Measurements from ENCODE around the gene PALD1.

PALD1 gene

DNA sequence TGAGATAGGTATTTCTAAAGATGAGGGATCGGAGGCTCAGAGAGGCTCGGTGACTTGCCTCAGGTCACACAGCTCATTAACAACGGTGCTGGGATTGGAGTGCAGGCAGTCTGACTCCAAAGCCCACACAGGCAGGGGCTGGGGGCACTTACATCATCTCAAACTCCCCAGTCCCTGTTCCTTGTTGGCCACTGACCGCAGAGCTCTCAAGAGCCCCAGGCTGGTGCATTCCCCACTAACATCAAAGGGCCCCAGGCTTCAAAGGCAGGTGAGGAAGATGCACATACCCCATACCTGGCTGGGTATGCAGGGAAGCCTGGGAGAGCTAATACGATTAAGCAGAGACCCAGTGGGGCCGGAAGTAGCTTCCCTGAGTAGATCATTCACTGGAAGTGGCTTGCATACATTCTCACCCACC lies 23.3 kb upstream of the PALD1 start:
- in situ Hi-C loops (cut with HindIII; ENCODE audit: low pct_ligation_motif_present, low pct_unique_long_range_greater_than_20kb, low sequenced_read_pairs), result no loop called here
- DNase-seq, result no peak

DNA sequence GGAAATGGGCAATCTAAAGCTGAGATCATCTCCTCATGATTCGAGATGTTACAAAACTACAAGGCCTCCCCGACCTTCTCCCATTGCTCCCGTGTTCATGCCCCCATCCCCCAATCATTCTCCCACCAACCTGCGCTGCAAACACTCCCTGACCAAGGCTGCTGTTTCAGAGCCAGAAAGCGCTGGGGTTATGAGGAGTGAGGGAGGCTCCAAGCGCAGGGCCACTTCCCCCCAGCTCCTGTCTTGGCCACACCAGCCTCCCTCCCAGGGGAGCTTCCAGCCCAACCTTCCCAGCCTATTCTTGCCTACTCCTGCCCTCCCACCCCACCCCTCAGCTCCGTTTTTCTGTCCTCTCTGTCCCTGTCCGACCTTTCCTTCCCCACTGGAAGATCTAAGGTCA lies 22.4 kb upstream of the PALD1 start:
- no peak for DNase-seq
- in situ Hi-C loops (cut with HindIII; ENCODE audit: low pct_ligation_motif_present, low pct_unique_long_range_greater_than_20kb, low sequenced_read_pairs), result no loop called here

DNA sequence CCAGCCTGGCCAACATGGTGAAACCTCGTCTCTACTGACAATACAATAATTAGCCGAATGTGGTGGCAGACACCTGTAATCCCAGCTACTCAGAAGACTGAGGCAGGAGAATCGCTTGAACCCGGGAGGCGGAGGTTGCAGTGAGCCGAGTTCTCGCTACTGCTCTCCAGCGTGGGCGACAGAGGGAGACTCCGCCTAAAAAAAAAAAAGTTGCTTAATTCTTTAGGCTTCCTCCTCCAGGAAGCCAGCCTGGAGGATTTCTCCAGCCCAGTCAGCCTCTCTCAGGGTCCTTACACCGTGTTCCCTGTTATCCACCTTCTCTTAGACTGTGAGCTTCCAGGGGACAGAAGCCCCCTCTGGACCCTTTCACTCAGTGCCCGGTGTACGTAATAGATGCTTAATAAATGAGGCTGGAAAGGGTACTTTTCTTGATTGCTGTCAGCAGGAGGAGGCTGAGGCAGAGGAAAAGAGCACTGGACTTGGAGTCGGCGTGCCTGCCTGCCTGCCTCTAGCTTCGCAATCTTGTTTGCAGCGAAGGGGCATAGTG lies 20.7 kb upstream of the PALD1 start:
- no peak for DNase-seq
- in situ Hi-C loops (cut with HindIII; ENCODE audit: low pct_ligation_motif_present, low pct_unique_long_range_greater_than_20kb, low sequenced_read_pairs), result no loop called here

DNA sequence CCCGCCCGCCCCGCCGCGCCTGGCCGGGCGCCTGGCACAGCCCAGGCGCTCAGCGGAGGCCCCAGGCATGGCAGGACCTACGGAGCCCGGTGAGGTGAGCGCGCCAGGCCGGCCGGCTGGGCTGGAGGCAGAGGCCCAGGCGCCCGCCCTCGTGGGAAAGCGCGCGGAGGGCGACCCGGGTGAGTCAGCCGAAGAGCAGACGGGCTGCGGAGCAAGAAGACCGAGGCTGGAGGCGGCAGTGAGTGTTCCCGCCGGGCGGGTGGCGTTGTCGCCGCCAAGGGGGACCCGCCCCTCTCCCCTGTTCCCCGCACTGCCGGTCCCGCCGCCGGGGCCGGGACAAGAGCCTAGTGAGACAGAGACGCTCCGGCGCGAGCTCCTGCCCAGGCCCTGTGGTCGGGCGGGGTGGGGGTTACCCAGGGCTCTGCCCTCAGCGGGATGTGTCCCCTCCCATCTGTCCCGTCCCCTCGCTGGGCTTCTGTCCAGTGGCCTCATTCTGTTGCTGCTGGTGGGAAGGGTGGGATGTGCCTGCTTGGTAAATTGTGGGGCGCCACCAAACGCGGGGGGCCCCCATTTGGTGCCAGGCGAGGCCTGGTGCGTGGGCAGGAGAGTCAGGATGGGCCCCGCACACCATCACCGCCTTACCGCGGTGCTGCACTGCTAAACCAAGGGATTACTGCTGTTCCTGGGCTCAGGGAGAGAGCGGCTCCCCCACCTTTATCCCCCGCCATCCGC lies 20.1 kb upstream of the PALD1 start:
- peak; percentile 75 for DNase-seq
- in situ Hi-C loops (cut with HindIII; ENCODE audit: low pct_ligation_motif_present, low pct_unique_long_range_greater_than_20kb, low sequenced_read_pairs), result no loop called here

DNA sequence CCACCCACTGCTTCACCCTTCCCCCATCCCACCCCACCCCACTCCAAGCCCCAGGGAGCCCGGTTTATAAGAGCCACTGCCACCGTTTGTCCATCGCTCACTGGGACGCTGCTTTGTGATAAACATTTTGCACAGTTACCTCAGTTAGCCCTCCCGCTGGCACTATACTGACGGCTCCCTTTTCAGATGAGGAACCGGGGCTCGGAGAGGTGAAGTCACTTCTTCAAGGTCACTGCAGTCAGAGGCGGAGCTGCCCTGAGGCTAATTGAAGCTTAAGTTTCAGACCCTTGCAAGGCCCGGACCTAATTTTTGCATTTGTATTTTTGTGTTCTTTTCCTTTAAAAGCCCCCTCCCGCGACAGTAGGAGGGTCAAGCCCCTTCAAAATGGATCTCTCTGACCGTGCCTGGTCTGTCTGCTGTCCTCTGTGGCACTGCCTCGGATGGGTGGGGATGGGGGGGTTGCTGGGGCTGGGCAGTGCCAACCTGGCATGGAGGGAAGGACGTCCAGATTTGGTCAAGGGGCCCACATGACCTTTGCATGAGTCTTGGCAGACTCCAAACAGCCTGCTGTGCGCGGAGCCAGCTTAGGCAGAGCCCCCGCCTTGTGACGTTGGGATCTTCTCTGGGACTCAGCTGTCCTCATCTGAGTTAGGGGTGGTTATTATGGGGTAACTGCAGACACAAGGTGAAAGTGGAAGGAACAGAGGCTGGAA lies 19.4 kb upstream of the PALD1 start:
- DNase-seq, result no peak
- in situ Hi-C loops (cut with HindIII; ENCODE audit: low pct_ligation_motif_present, low pct_unique_long_range_greater_than_20kb, low sequenced_read_pairs), result no loop called here

DNA sequence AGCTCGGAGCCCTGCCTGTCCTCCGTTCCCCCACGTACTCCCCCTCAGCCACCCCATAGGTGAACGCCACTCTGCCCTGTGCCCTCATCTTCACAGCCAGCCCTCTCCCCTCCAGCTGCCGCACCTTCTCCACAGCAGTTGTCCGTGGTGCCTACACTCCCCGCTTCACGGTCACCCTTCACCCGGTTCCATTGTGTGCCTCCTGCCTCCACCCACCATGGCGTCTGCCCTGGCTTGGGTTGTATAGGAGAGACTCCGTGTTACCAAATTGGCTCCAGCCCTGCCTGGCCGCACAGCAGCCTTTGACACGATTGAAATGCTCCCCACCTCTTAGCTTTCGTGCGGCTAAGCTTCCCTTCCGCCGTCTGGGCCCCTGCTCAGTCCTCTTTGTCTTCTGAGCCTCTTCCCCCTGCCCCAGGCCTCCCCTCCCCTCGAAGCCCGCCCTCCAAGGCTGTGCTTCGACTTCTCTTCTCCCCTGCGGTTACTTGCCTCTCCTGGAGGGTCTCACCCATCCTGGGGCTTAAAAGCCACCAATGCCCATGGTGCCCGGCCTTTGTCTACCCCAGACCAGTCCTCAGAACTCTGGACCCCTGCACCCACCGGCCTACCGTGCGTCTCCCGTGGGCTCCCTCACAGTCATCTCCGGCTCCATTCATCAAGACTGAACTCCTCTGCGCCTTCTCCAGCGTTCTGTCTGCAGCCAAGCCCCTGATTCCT lies 18.6 kb upstream of the PALD1 start:
- DNase-seq, result no peak
- in situ Hi-C loops (cut with HindIII; ENCODE audit: low pct_ligation_motif_present, low pct_unique_long_range_greater_than_20kb, low sequenced_read_pairs), result no loop called here

DNA sequence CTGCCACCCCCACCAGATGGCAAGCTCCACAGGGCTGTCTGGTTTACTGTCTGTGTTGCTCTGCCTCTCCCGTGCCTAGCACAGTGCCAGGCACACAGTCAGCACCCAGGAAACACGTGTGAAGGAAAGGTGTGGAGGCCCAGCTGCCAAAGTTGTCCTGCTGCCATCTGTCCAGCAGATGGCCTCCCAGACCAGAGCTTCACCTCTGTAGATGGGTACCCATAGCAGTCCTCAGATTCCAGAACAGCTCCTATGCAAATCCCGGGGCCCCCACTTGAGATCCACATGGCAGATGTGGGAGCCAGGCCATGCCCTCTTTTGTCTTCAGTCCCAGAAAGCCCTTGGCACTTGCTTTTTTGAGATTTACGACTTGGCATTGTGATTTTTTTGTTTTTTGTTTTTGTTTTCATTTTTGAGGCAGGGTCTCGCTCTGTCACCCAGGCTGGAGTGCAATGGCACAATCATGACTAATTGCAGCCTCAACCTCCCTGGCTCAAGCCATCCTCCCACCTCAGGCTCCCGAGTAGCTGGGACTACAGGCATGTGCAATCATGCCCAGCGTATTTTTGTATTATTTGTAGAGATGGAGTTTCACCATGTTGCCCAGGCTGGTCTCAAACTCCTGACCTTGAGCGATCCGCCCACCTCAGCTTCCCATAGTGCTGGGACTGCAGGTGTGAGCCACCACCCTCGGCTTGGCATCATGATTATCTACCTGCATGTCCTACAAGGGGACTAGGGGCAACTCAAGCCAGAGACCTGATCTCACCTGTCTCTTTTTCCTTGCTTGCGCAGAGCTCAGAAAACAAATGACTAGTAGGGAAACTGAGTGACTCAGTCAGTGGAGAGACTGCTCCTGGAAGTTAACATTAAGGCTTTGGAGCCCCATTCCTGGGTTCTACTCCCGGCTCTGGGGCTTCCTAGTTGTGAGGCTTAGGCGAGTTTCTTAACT lies 16.9 kb upstream of the PALD1 start:
- in situ Hi-C loops (cut with HindIII; ENCODE audit: low pct_ligation_motif_present, low pct_unique_long_range_greater_than_20kb, low sequenced_read_pairs), result no loop called here
- peak; percentile 61 for DNase-seq

DNA sequence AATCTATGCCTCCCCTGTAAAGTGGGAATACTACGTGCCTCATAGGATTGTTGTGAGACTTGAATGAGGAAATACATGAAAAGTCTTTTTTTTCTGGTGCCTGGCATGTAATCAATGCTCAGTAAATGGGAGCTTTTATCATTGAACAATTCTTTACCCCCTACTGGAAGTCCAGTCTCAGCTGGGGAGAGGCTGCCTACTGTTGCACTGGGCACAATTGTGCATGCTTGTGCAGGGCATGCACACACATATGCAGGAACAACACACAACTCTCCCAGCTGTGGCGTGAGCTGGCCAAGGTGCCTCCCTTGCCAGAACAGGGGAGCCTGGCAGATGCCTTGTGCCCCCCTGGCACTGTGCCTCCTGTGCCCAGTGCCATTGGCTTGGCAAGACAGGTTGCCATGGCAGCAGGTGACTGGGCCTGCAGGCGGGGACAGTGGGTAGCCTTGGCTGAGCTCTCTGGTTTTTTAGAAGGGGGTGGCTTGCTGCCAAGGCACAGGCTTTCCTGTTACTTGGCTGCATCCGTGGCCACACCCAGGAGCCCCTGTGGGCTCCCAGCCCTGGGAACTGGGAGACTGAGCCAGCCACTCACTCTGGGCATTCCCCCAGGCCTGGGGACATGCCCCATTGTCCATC lies 16.1 kb upstream of the PALD1 start:
- peak; percentile 30 for DNase-seq
- in situ Hi-C loops (cut with HindIII; ENCODE audit: low pct_ligation_motif_present, low pct_unique_long_range_greater_than_20kb, low sequenced_read_pairs), result no loop called here

DNA sequence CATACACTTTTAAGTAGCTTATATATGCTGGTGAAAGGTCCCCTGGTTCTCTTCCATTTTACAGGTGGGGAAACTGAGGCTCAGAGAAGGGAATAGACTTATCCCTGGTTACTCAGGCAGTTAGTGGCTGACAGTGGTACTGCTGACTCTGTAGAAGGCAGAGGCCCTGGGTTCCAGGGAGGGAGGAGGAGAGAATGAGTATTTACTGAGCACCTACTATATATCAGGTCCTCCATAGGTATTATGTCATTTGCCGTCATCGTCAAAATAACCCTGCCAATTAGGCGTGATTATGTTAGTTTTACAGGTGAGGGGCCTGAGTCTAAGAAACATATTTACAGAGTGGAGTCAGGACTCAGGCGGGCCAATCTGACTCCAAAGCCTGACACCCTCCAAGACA lies 13.3 kb upstream of the PALD1 start:
- in situ Hi-C loops (cut with HindIII; ENCODE audit: low pct_ligation_motif_present, low pct_unique_long_range_greater_than_20kb, low sequenced_read_pairs), result no loop called here
- no peak for DNase-seq

DNA sequence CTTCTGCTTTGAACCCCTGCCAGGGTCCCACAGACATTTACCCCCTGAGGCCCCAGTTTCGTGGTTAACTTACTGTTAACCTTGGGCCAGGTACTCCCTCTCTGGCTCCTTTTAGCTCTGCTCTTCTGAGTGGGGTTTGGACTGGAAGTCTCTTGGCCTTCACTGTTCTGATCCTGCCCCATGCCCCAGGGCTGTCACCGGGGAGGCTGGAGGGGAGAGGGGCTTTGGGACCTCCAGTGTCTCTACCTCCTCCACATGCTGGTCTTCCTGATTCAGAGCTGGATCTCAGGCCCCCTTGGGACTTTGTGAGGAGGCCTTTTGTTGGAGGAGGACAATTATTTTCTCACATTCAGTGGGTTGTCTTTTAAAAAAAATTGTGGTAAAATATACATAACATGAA lies 12.7 kb upstream of the PALD1 start:
- no peak for DNase-seq
- in situ Hi-C loops (cut with HindIII; ENCODE audit: low pct_ligation_motif_present, low pct_unique_long_range_greater_than_20kb, low sequenced_read_pairs), result no loop called here

DNA sequence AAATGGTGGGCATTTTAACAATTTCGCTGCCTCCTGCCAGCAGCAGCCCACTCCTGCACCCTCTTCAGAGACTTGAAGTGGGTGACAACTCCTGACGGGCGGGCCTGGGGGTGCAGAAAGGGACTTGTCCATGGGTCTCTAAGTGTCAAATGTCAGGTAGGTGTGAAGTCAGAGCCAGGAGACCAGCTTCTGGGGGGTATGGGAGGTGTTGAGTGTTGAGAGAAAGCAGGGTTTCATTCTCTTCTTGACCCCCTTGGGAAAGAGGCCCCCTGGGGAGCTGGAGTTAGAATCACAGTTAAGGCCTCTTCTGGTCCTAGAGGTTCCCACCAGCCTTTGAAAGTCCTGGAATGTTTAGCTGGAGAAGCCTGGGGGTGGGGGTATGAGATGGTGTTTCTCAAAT lies 11.6 kb upstream of the PALD1 start:
- DNase-seq, result no peak
- in situ Hi-C loops (cut with HindIII; ENCODE audit: low pct_ligation_motif_present, low pct_unique_long_range_greater_than_20kb, low sequenced_read_pairs), result no loop called here

DNA sequence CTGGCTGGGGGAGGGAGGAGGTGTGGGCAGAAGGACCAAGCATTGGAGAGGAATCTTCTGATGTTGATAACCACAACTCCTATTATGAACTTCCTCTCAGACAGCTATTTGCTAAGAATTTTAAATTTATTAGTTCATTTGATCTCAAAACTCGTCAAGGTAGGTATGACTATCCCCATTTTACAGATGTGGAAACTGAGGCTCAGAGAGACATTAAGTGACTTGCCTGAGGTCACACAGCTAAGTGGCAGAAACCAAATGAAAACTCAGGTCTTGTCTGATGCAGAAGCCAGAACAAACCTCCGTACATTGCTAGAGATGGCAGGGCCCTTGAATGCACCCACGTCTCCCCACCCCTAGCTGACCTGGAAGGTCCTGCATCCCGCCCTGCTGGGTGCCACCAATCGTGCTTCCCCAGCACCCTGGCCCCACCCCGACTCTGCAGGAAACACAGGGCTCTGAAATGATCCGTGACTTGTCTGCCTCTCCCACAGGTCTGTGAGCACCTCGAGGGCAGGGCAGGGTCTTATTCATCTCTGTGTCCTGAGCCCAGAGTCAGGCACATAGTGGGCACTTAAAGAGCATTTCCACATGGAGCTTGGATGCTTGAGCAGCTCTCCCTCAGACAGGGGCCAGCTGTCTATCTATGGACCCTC lies 5.6 kb upstream of the PALD1 start:
- no peak for DNase-seq
- in situ Hi-C loops (cut with HindIII; ENCODE audit: low pct_ligation_motif_present, low pct_unique_long_range_greater_than_20kb, low sequenced_read_pairs), result no loop called here

DNA sequence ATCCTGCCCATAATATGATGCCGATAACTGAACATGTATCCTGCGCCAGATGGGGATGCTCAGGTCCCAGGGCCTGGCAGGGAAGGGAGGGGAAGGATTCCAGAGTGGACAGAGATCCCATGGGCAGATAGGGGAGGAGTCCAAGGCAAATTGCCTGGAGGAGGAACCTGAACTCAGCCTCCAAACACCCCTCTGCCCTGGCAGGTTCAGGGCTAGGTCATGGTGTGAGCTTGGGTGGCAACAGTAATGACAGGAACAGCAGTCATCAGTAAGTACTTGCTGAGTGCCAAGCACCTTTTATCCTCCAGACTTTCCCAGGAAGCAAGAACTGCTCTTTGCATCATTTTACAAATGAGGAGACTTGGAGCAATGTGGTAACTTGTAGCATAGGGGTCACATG lies 3.8 kb upstream of the PALD1 start:
- no peak for DNase-seq
- in situ Hi-C loops (cut with HindIII; ENCODE audit: low pct_ligation_motif_present, low pct_unique_long_range_greater_than_20kb, low sequenced_read_pairs), result no loop called here

DNA sequence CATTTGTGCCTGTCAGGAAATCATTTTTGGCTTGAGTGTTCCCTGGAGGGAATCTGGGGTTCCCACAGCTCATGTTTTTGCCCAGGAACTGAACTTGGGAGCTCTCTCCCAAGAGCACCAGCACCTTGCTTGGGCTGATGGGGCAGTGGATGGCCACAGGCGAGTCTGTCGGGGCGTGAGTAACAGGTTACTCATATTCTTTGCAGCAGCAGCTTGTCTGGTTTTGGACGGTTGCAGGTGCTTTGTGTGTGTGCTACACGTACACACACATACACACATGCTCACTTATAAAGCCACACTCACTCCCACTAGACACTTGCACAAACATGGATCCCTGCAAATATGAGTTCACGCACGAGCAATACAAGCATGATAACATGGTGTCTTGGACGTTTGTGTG lies 2.9 kb upstream of the PALD1 start:
- in situ Hi-C loops (cut with HindIII; ENCODE audit: low pct_ligation_motif_present, low pct_unique_long_range_greater_than_20kb, low sequenced_read_pairs), result no loop called here
- DNase-seq, result peak; percentile 17

DNA sequence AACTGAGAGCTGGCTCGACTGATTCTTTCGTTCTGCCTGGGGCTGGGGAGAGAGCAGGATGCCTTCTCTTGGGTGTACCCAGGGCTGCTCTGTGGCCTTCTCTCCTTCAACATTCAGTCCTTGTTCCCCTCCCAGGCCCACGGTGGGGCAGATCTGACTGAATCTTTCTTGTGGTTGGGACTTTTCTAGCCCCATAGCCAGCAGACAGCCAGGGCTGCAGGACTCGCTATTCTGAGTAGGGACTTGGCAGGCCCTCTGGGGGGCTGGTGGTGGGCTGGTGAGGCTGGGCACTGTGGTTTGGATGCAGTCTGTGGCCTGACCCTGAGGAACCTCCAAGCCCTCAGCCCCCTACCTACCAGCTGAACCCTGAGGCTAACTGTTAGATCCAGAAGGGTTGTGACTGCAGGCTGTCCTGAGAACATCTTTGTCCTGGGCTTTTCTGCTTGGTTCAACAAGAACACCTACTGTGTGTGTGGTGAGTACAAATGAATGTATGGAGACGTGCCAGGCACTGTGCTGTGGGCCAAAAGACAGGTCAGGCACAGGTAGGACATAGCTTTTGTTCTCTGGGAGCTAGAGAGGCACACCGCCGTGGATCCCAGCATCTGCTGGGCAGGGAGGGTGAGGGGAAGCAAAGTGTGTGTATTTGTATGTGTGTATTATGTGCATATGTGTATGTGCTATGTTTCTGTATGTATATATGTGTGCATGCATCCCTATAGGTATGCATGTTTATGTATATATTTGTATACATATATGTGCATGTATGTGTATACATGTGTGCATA lies 2.1 kb upstream of the PALD1 start:
- DNase-seq, result no peak
- in situ Hi-C loops (cut with HindIII; ENCODE audit: low pct_ligation_motif_present, low pct_unique_long_range_greater_than_20kb, low sequenced_read_pairs), result no loop called here

DNA sequence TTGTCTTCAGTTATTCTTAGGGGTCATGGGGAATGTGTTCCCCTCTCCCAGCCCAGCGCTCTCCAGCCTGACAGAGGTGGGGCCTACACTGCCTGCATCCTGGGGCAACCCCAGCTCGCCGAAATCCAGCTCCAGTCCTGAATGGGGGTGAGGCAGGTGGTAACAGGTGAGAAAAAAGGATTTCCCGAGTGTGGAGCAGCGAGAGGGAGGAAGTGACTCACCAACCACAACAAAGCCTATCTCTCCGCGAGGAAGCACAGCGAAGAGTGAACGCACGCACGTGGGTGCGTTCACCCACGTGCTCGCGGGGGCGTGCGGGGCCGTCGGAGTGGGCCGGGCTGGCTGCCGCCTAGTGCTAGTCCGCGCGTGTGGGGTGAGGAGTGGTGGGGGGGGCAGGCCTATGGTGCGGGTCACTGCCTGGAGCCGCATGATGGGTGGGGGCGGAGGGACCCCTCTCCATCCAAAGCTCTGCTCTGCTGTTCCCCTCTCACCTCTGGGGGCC lies 855 bp upstream of the PALD1 start:
- in situ Hi-C loops (cut with HindIII; ENCODE audit: low pct_ligation_motif_present, low pct_unique_long_range_greater_than_20kb, low sequenced_read_pairs), result no loop called here
- DNase-seq, result no peak

DNA sequence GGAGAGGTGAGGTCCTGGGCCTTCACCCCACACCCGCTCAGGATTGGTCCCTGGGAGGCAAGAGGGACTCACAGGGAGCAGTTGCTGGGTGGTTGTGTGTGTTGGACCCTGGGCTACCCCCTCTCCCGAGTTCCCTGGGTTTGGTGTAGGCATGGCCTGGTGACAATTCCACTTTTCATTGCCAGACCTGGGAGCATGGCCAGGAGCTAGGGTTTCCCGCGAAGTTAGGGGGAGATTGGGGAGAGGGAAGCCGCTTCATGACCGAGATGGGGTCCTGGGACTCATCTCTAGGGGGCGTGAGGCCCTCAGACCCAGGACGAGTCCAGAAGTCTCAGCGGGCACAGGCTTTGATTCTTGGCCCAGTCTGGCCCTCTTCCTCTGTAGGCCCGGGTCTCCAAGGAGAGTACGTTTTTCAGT lies 606 bp downstream of the PALD1 start:
- in situ Hi-C loops (cut with HindIII; ENCODE audit: low pct_ligation_motif_present, low pct_unique_long_range_greater_than_20kb, low sequenced_read_pairs), result no loop called here
- no peak for DNase-seq
